Measurements from ENCODE around the gene SEM1. TPM values are rescaled to one million over a fixed set of nuclear protein-coding genes. Genes with fewer than 3 reads are reported as not detected.
"Not testable (repeated sequence)": the region's sequence is repeated elsewhere in the genome, so short reads cannot be mapped to it uniquely, and the experiment has no call there.

Gene SEM1
- polyA plus RNA-seq, 3 donors: 34.9 to 103 (median 66.7) TPM

GRCh38 chr7:96670338-96671289 is 39.0 kb downstream of the SEM1 start:
- H3K27ac ChIP-seq (ENCODE audit: low read depth, low read length): no peak overlapping the region
- WGBS, 3 donors: 74 to 94% (median 81%) methylated on average over 3 of the region's 3 CpGs

DNA sequence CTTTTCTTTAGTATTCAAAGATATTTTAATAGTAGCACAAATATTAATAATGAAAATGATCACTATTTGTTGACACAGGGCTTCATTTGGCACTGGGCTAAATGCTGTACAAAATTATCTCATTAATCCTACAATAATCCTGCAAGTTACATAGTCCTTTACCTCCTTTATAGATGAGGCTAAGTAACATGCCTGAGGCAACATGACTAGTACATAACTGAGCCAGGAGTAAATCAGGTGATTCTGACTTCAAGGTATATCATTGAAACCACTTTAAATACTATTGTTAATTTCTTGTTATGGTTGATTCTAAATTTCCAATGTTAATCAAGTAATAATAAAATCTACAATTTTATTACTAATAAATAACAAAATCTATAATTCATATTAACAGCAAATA is 39.8 kb downstream of the SEM1 start:
- no peak overlapping the region for H3K27ac ChIP-seq (ENCODE audit: low read depth, low read length)

DNA sequence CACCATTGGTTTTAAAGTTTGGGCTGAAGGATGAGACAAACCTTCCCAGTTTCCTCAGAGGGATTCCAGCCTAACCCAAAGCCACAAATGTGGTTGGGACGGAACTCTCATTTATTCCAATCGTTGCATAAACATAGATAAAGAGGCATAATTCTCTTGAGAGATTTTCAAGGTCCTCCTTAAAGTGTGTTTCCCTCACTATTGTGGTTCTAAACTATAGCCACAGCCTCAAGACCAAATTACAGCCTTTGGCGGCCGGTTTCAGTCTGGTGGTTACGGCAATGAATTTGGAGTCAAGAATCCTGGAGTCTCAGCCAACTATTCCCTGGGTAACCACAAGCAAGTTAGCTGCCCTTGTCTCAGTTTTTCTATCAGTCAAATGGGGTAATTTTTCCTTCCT is 42.6 kb downstream of the SEM1 start:
- H3K27ac ChIP-seq (ENCODE audit: low read depth, low read length): no peak overlapping the region
- 91 to 97% (median 94%) methylated on average over 5 of the region's 5 CpGs for WGBS, 3 donors

DNA sequence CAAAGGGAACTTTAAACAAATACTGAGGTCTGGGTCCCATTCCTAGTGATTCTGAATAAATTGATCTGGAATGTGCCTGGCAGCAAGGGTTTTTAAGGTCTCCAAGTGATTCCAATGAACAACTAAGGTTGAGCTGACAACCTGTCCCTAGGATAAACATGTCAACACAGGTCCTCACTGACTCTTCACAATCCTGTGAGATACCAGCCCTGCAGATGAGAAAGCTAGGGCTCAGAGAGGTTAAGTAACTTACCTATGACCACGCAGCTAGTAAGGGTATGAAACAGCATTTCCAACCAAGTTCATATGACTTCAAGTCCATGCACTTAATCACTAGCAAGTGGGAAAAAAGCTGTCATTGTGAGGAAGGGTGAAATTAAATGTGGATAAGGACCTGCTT is 44.0 kb downstream of the SEM1 start:
- 97 to 100% (median 100%) methylated on average over 1 of the region's 1 CpG for WGBS, 3 donors
- H3K27ac ChIP-seq (ENCODE audit: low read depth, low read length): no peak overlapping the region

DNA sequence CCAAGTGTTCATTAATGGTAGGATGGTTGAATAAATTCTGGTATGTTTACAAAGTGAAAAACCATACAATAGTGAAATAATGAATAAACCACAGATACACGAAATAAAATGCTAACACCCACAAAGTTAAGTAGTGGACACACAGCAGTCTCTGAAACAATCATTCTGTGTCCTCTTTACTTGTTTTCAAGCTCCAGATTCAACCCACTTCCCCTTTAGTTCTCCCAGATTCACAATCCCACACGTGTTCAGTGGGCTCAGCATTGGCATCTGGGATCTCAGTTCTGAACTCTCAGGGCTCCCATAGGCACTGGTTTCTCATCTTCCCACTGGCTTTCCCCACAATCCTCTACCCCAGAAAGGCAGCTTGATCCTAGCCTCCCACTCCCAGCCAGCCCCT is 44.9 kb downstream of the SEM1 start:
- no peak overlapping the region for H3K27ac ChIP-seq (ENCODE audit: low read depth, low read length)
- 71 to 94% (median 82%) methylated on average over 2 of the region's 2 CpGs for WGBS, 3 donors

DNA sequence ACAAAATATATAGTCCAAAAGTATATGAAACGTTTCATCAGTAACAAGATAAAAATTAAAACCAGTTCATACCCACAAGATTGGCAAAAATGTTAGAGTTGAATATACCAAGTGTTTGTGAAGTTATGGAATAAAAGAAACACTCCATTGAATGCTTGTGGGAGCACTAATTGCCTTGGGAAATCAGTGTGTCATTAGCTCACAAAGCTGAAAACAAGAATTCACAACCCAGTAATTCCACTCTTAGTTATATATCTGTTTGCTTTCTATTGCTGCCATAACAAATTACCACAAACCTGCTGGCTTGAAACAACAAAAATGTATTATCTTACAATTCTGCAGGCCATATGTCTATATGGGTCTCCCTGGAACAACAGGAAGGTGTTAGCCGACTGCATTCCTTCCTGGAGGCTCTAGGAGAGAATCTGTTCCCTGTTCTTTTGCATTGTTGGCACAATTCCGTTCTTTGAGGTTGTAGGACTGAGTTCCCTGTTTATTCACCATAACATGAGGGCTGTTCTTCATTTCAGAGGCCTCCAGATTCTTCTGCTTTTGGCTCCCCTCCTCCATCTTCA is 45.7 kb downstream of the SEM1 start:
- 74 to 75% (median 75%) methylated on average over 3 of the region's 3 CpGs for WGBS, 3 donors
- no peak overlapping the region for H3K27ac ChIP-seq (ENCODE audit: low read depth, low read length)

- WGBS, 3 donors: 90 to 94% (median 92%) methylated on average over 2 of the region's 2 CpGs
Observed at GRCh38 chr7:96663457-96663856, 46.2 kb downstream of the SEM1 start.

GRCh38 chr7:96662151-96662550 is 47.5 kb downstream of the SEM1 start:
- WGBS, 3 donors: 88 to 95% (median 90%) methylated on average over 3 of the region's 3 CpGs
- not testable (repeated sequence) for H3K27ac ChIP-seq (ENCODE audit: low read depth, low read length)

More at GRCh38 chr7:96663457-96663856, 46.2 kb downstream of the SEM1 start:
- no peak overlapping the region for H3K27ac ChIP-seq (ENCODE audit: low read depth, low read length)

DNA sequence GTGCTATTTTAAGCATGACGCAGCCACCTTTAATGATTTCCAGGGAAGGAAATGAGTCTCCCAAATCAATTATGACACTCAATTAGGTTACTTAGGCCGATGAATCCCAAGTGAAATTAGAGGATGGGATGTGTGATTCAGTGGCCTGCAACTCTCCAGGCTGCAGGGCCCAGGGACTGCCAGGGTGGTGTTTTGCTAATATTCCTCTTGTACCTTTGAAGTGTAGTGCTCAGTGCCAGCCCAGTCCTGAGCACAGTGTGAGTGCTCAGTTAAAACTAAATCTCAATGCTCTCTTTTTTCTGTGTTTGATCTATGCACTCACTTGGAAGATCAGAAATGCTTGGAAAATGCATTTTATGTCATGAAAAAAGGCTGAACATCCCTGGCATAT is 51.6 kb downstream of the SEM1 start:
- 82 to 89% (median 86%) methylated on average over 2 of the region's 2 CpGs for WGBS, 3 donors

GRCh38 chr7:96657347-96658021 is 52.2 kb downstream of the SEM1 start:
- WGBS, 3 donors: 68 to 81% (median 81%) methylated on average over 7 of the region's 7 CpGs
- no peak overlapping the region for H3K27ac ChIP-seq (ENCODE audit: low read depth, low read length)

More for the DNA sequence above, 51.6 kb downstream of the SEM1 start:
- no peak overlapping the region for H3K27ac ChIP-seq (ENCODE audit: low read depth, low read length)

- H3K27ac ChIP-seq (ENCODE audit: low read depth, low read length): no peak overlapping the region
- WGBS, 3 donors: 70 to 91% (median 90%) methylated on average over 2 of the region's 2 CpGs
Observed at GRCh38 chr7:96655956-96656355, 53.7 kb downstream of the SEM1 start.

GRCh38 chr7:96654630-96655188 is 54.9 kb downstream of the SEM1 start:
- H3K27ac ChIP-seq (ENCODE audit: low read depth, low read length): no peak overlapping the region
- WGBS, 3 donors: 69 to 85% (median 82%) methylated on average over 4 of the region's 4 CpGs

- no peak overlapping the region for H3K27ac ChIP-seq (ENCODE audit: low read depth, low read length)
- WGBS, 3 donors: 86 to 93% (median 89%) methylated on average over 1 of the region's 1 CpG
Observed at GRCh38 chr7:96649981-96650380, 59.7 kb downstream of the SEM1 start.

- WGBS, 3 donors: 82 to 91% (median 88%) methylated on average over 8 of the region's 8 CpGs
- H3K27ac ChIP-seq (ENCODE audit: low read depth, low read length): no peak overlapping the region
Observed at GRCh38 chr7:96648784-96649183, 60.9 kb downstream of the SEM1 start.

GRCh38 chr7:96647733-96648132 is 61.9 kb downstream of the SEM1 start:
- 49 to 75% (median 70%) methylated on average over 3 of the region's 3 CpGs for WGBS, 3 donors

DNA sequence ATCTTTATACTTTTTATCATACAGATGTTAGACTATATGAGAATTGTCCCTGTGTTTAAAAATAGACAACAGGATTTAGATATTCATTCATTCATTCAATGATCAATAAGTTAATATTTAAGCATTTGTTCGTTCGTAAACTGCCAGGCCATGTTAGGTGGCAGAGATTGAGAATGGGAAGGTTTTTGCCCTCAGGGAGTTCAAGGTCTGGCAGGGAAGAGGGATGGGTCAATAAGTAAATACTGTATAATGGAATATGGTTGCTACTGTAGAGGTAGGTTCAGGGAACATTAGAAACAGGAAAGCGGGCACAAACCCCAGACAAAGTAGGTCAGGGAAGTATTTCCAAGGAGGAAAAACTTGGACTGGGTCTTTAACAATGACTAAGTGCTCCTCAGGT is 64.6 kb downstream of the SEM1 start:
- H3K27ac ChIP-seq (ENCODE audit: low read depth, low read length): no peak overlapping the region
- 83 to 95% (median 93%) methylated on average over 3 of the region's 3 CpGs for WGBS, 3 donors

More at GRCh38 chr7:96647733-96648132, 61.9 kb downstream of the SEM1 start:
- no peak overlapping the region for H3K27ac ChIP-seq (ENCODE audit: low read depth, low read length)

DNA sequence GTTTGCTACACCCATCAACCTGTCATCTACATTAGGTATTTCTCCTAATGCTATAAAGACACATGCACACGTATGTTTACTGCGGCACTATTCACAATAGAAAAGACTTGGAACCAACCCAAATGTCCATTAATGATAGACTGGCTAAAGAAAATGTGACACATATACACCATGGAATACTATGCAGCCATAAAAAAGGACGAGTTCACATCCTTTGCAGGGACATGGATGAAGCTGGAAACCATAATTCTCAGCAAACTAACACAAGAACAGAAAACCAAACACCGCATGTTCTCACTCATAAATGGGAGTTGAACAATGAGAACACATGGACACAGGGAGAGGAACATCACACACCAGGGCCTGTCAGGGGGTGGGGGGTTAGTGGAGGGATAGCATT is 66.2 kb downstream of the SEM1 start:
- WGBS, 3 donors: 93 to 96% (median 95%) methylated on average over 4 of the region's 4 CpGs
- not testable (repeated sequence) for H3K27ac ChIP-seq (ENCODE audit: low read depth, low read length)

- H3K27ac ChIP-seq (ENCODE audit: low read depth, low read length): no peak overlapping the region
- 72 to 89% (median 85%) methylated on average over 2 of the region's 2 CpGs for WGBS, 3 donors
Observed at GRCh38 chr7:96640054-96640453, 69.6 kb downstream of the SEM1 start.

All from adipose tissue (tissue), 3 donors.